SK-N-SH treated with all-trans-retinoic acid at 6 μM for 48 hours (cell line): ENCODE data around the gene FBXO27.

Experiments
- ATAC-seq: fragments of 200-7000 bp; cut with Tn5 transposase; 3 replicates; pipeline ENCODE4 v1.9.1; 2020; ENCODE audit warnings: mild to moderate bottlenecking, moderate library complexity
- BACH2 ChIP-seq: fragments of 250-450 bp; sonication (Bioruptor Pico); IDR thresholded peaks from 2 replicates; pipeline ENCODE4 v1.9.0; 2021; ENCODE audit warnings: mild to moderate bottlenecking, borderline replicate concordance
- CREB5 ChIP-seq: fragments of 250-450 bp; sonication (Bioruptor Pico); IDR thresholded peaks from 2 replicates; pipeline ENCODE4 v1.5.1; 2020; ENCODE audit warnings: low read depth, mild to moderate bottlenecking, moderate library complexity
- CSDC2 ChIP-seq: fragments of 250-450 bp; sonication (Bioruptor Pico); IDR thresholded peaks from 2 replicates; pipeline ENCODE4 v1.5.0; 2020; ENCODE audit warnings: mild to moderate bottlenecking, moderate library complexity
- CSRNP3 ChIP-seq: fragments of 250-450 bp; sonication (Bioruptor Pico); IDR thresholded peaks from 2 replicates; pipeline ENCODE4 v1.5.1; 2021; ENCODE audit warnings: mild to moderate bottlenecking, moderate library complexity
- ESRRG ChIP-seq: fragments of 250-450 bp; sonication (Bioruptor Pico); IDR thresholded peaks from 2 replicates; pipeline ENCODE4 v1.6.1; 2021; ENCODE audit warnings: mild to moderate bottlenecking
- ISL1 ChIP-seq: fragments of 250-450 bp; sonication (Bioruptor Pico); IDR thresholded peaks from 2 replicates; pipeline ENCODE4 v2.1.2; 2022; ENCODE audit warnings: mild to moderate bottlenecking, moderate library complexity
- OSR1 ChIP-seq: fragments of 250-450 bp; sonication (Bioruptor Pico); IDR thresholded peaks from 2 replicates; pipeline ENCODE4 v1.8.0; 2022; ENCODE audit warnings: moderate library complexity, mild to moderate bottlenecking, inconsistent platforms
- PATZ1 ChIP-seq: fragments of 250-450 bp; sonication (Bioruptor Pico); IDR thresholded peaks from 2 replicates; pipeline ENCODE4 v1.8.0; 2020; ENCODE audit warnings: mild to moderate bottlenecking, moderate library complexity, borderline replicate concordance
- POU6F1 ChIP-seq: fragments of 250-450 bp; sonication (Bioruptor Pico); IDR thresholded peaks from 2 replicates; pipeline ENCODE4 v1.8.0; 2021; ENCODE audit warnings: low read depth, mild to moderate bottlenecking, moderate library complexity, borderline replicate concordance
- PPARA ChIP-seq: fragments of 250-450 bp; sonication (Bioruptor Pico); IDR thresholded peaks from 2 replicates; pipeline ENCODE4 v1.5.0; 2020; ENCODE audit warnings: mild to moderate bottlenecking, borderline replicate concordance
- RARB ChIP-seq: fragments of 250-450 bp; sonication (Bioruptor Pico); IDR thresholded peaks from 2 replicates; pipeline ENCODE4 v1.8.0; 2021; ENCODE audit warnings: mild to moderate bottlenecking, moderate library complexity
- TCF4 ChIP-seq: fragments of 250-450 bp; sonication (Bioruptor Pico); IDR thresholded peaks from 2 replicates; pipeline ENCODE4 v1.8.0; 2021; ENCODE audit warnings: mild to moderate bottlenecking, moderate library complexity, borderline replicate concordance
- ZC3H10 ChIP-seq: fragments of 250-450 bp; sonication (Bioruptor Pico); IDR thresholded peaks from 2 replicates; pipeline ENCODE4 v1.5.1; 2021; ENCODE audit warnings: mild to moderate bottlenecking, moderate library complexity
- ZFP3 ChIP-seq: fragments of 250-450 bp; sonication (Bioruptor Pico); IDR thresholded peaks from 2 replicates; pipeline ENCODE4 v1.5.0; 2020; ENCODE audit warnings: mild to moderate bottlenecking, moderate library complexity
- ZNF565 ChIP-seq: fragments of 450-650 bp; formaldehyde crosslinking; conservative IDR thresholded peaks from 2 replicates; pipeline ENCODE4 v1.5.0; 2020; ENCODE audit warnings: low read depth, mild to moderate bottlenecking, moderate library complexity
- ZNF70 ChIP-seq: fragments of 450-650 bp; formaldehyde crosslinking; IDR thresholded peaks from 2 replicates; pipeline ENCODE4 v1.5.0; 2020; ENCODE audit warnings: mild to moderate bottlenecking, moderate library complexity
- ZNF8 ChIP-seq: fragments of 450-650 bp; formaldehyde crosslinking; IDR thresholded peaks from 2 replicates; pipeline ENCODE4 v1.5.0; 2020; ENCODE audit warnings: mild to moderate bottlenecking, moderate library complexity
- TF ChIP-seq, protein P1 (sequence below): fragments of 250-450 bp; sonication (Bioruptor Pico); IDR thresholded peaks from 2 replicates; pipeline ENCODE4 v1.5.0; 2020; ENCODE audit warnings: mild to moderate bottlenecking, moderate library complexity

FBXO27 gene, protein sequence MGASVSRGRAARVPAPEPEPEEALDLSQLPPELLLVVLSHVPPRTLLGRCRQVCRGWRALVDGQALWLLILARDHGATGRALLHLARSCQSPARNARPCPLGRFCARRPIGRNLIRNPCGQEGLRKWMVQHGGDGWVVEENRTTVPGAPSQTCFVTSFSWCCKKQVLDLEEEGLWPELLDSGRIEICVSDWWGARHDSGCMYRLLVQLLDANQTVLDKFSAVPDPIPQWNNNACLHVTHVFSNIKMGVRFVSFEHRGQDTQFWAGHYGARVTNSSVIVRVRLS

DNA sequence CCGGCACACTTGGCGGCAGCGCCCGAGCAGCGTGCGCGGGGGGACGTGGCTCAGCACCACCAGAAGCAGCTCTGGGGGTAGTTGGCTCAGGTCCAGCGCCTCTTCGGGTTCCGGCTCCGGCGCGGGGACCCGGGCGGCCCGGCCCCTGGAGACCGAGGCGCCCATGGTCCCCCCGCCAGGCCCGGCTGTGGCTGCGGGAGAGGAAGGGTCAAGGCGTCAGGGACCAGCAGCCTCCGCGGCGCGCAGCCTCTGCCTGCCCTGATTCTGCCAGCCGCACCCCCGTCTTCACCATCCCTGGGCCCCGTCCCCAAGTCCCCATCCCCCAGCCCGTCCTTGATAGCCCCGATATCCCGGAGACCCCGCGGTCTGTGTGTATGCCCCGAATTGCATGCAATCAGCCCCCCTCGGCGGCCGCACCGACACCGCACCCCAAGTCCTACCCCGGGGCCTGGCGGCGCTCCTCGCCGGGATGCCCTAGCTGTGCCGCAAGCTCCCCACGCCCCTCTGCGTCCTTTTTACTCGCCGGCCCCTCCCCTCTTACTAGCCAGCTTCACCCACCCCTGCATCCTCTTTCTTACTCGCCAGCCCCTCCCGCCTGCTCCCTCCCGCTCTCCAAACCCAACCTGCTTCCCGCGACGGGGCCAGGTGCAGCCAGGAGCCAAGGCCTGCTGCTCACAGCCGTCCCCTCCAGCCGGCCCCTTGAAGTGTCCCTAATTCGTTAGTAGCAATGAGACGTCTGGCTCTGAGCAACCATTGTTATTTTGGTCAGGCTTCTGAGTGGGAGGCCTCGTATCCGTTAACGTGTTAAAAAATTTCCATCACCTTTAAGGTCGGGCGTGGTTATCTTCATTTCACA, at the start of gene FBXO27:
Gene FBXO27, minus strand, starts transcription at position 487 of the 856 bp plus-strand sequence. Its CDS starts 322 bp downstream, at position 165.
- TF ChIP-seq ISL1 (CRISPR knock-in tag) (no peak), CSDC2 (no peak), OSR1 (CRISPR knock-in tag) (no peak), ZFP3 (CRISPR knock-in tag) (no peak), ZNF565 (CRISPR knock-in tag) (no peak), POU6F1 (CRISPR knock-in tag) (no peak), ZC3H10 (CRISPR knock-in tag) (no peak), BACH2 (CRISPR knock-in tag) (no peak), CREB5 (CRISPR knock-in tag) (no peak), CSRNP3 (CRISPR knock-in tag) (no peak), TCF4 (CRISPR knock-in tag) (no peak), ZNF70 (CRISPR knock-in tag) (no peak), RARB (CRISPR knock-in tag) (no peak), PPARA (CRISPR knock-in tag) (no peak), ZNF8 (CRISPR knock-in tag) (no peak), PATZ1 (CRISPR knock-in tag) (no peak), ESRRG (CRISPR knock-in tag) (no peak)
- TF ChIP-seq, protein P1, sequence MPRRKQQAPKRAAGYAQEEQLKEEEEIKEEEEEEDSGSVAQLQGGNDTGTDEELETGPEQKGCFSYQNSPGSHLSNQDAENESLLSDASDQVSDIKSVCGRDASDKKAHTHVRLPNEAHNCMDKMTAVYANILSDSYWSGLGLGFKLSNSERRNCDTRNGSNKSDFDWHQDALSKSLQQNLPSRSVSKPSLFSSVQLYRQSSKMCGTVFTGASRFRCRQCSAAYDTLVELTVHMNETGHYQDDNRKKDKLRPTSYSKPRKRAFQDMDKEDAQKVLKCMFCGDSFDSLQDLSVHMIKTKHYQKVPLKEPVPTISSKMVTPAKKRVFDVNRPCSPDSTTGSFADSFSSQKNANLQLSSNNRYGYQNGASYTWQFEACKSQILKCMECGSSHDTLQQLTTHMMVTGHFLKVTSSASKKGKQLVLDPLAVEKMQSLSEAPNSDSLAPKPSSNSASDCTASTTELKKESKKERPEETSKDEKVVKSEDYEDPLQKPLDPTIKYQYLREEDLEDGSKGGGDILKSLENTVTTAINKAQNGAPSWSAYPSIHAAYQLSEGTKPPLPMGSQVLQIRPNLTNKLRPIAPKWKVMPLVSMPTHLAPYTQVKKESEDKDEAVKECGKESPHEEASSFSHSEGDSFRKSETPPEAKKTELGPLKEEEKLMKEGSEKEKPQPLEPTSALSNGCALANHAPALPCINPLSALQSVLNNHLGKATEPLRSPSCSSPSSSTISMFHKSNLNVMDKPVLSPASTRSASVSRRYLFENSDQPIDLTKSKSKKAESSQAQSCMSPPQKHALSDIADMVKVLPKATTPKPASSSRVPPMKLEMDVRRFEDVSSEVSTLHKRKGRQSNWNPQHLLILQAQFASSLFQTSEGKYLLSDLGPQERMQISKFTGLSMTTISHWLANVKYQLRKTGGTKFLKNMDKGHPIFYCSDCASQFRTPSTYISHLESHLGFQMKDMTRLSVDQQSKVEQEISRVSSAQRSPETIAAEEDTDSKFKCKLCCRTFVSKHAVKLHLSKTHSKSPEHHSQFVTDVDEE: no peak
- ATAC-seq: peak; percentile 34

DNA sequence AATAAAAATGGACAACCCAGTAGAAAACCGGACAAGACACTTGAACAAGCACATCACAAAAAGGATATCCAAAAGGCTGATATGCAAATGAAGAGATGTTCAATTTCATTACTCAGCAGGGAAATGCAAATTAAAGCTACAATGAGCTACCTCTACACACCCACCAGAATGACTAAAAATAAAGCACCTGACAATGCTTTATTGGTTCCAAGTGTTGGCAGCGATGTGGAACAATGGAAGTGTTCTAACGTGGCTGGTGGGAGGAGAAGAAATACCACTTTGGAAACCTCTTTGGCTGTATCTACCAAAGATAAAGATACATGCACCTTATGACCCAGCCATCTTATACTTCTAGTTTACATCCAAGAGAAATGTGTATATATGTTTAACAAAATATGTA, 48.1 kb upstream of the FBXO27 start:
- no peak for ATAC-seq

DNA sequence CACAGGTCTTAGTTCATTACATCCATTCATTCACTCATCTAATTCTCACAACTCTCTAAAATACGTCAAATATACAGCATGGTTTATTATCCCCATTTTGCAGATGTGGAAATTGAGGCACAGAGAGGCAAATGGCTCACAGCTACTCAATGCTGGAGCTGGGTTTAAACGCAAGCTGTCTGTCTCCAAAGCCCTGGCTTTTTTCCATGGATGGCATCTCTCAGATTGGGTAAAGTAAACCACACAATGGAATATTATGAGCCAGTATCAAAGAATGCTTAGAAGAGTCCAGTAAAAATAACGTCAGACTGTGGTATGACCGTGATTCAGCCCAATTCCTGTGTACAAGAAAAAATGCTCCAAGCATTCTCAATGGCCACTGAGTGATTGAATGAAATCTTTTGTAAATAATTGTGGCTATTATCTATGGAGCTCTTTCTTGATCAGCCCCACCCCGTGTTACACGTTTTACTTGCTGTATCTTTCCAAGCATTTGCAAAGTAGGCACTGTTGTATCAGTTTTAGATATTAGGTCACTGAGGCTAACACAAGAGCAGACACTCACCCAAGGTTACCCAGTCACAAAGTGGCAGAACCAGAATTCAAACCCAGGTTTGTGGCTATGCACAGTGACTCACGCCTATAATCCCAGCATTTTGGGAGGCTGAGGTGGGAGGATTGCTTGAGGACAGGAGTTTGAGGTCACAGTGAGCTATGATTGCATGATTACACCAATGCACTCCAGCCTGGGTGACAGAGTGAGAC, 46.3 kb upstream of the FBXO27 start:
- TF ChIP-seq ZNF8 (CRISPR knock-in tag) (peak; percentile 87), ISL1 (CRISPR knock-in tag) (peak; percentile 20; the same call in 1 of the 2 replicates), ZC3H10 (CRISPR knock-in tag) (no peak)
- ATAC-seq: peak; percentile 82

More for the DNA sequence above, 48.1 kb upstream of the FBXO27 start:
- TF ChIP-seq ESRRG (CRISPR knock-in tag): no peak
